HepG2 (cell line): ENCODE results near the gene UBE2L6. TPM values are rescaled to one million over a fixed set of nuclear protein-coding genes. Genes with fewer than 3 reads are reported as not detected.

Experiments
- ATAC-seq: fragments of 200-7000 bp; cut with Tn5 transposase; 3 replicates; pipeline ENCODE4 v1.9.1; 2020; ENCODE audit warnings: mild to moderate bottlenecking, moderate library complexity
- BruUV-seq: library from RNA; stranded (reverse); fragments of 400-500 nt; replicated peaks from 2 replicates; lab custom pipeline; 2021; lab: Mats Ljungman, UMichigan
- CTCF ChIA-PET: fragments of 300-600 bp; formaldehyde crosslinking; extraction: SDS; loops from one replicate; lab custom pipeline; 2021; ENCODE audit warnings: low total read pairs, inconsistent platforms, low intra/inter-chr PET ratio; lab: Yijun Ruan, JAX
- POLR2A ChIA-PET: fragments of 350-600 bp; sonication (Branson Sonifier 250); formaldehyde crosslinking; loops from one replicate; lab custom pipeline; 2020; ENCODE audit warnings: antibody characterized with exemption, inconsistent platforms; lab: Yijun Ruan, JAX
- DNase-seq: peaks from one replicate; pipeline ENCODE4 v3.0.0-alpha.2; 2015; ENCODE audit warnings: low spot score
- FAIRE-seq: peaks from 3 replicates; lab custom pipeline; 2011; peaks lifted over from hg19 to GRCh38; lab: Jason Lieb, UNC
- H2AFZ ChIP-seq: one replicate; pipeline ENCODE4 v1.6.1; 2011; ENCODE audit warnings: low read length, inconsistent platforms
- H3K27ac ChIP-seq: fragments of 300-600 bp; 3 replicates; pipeline ENCODE4 v1.8.0; 2011; ENCODE audit warnings: mixed run types, mild to moderate bottlenecking, mixed read lengths, low read length, inconsistent platforms; ENCODE audit not compliant: insufficient read depth; ENCODE audit errors: extremely low read length
- H3K27me3 ChIP-seq, 2 experiments: fragments of 200-600 bp in 1 of 2; 2 replicates in 1 of 2; 3 replicates in 1 of 2; pipeline versions ENCODE4 v1.6.0 to v1.8.0; 2011; ENCODE audit warnings: low read length in 2 of 2, mild to moderate bottlenecking in 2 of 2, moderate library complexity in 2 of 2, inconsistent platforms in 1 of 2; ENCODE audit not compliant: insufficient read depth in 2 of 2, control insufficient read depth in 1 of 2
- H3K36me3 ChIP-seq, 2 experiments: fragments of 200-600 bp in 1 of 2; replicated peaks in 1 of 2; 2 replicates in 1 of 2; 3 replicates in 1 of 2; pipeline versions ENCODE4 v1.5.1 to v1.8.0; 2011; ENCODE audit warnings: low read length in 2 of 2, inconsistent platforms in 1 of 2; ENCODE audit not compliant: insufficient read depth in 2 of 2, control insufficient read depth in 1 of 2
- H3K4me1 ChIP-seq: 2 replicates; pipeline ENCODE4 v1.5.1; 2012; ENCODE audit warnings: low read length, inconsistent platforms; ENCODE audit not compliant: insufficient read depth
- H3K4me2 ChIP-seq: 2 replicates; pipeline ENCODE4 v1.6.0; 2011; ENCODE audit warnings: low read depth, low read length, inconsistent platforms
- H3K4me3 ChIP-seq, 3 experiments: fragments of 200-600 bp in 1 of 3; sonication (generic), shearing (Covaris generic) in 1 of 3; replicated peaks in 1 of 3; 2 replicates each; pipeline ENCODE4 v1.5.1; 2011 to 2016; ENCODE audit warnings: low read length in 3 of 3, inconsistent platforms in 2 of 3, low read depth in 2 of 3, mild to moderate bottlenecking in 2 of 3, control low read depth in 1 of 3, mixed read lengths in 1 of 3; ENCODE audit not compliant: insufficient read depth in 1 of 3
- H3K79me2 ChIP-seq: one replicate; pipeline ENCODE4 v1.6.1; 2011; ENCODE audit warnings: low read length, inconsistent platforms; ENCODE audit not compliant: insufficient read depth
- H3K9ac ChIP-seq: 2 replicates; pipeline ENCODE4 v1.6.0; 2011; ENCODE audit warnings: mild to moderate bottlenecking, low read depth, low read length, inconsistent platforms; ENCODE audit not compliant: insufficient read depth
- H3K9me3 ChIP-seq: 2 replicates; pipeline ENCODE4 v1.5.1; 2012; ENCODE audit warnings: mild to moderate bottlenecking, low read length
- H4K20me1 ChIP-seq: 2 replicates; pipeline ENCODE4 v1.6.0; 2011; ENCODE audit warnings: inconsistent platforms, mild to moderate bottlenecking, low read length, moderate library complexity; ENCODE audit not compliant: insufficient read depth
- HDAC1 ChIP-seq: sonication (generic); formaldehyde crosslinking; IDR thresholded peaks from 2 replicates; pipeline ENCODE4 v1.5.1; 2020; ENCODE audit warnings: mild to moderate bottlenecking, missing genetic modification reagents
- KMT2A ChIP-seq: sonication (generic); formaldehyde crosslinking; IDR thresholded peaks from 2 replicates; pipeline ENCODE4 v1.4.0; 2020; ENCODE audit warnings: missing genetic modification reagents
- KMT2B ChIP-seq: IDR thresholded peaks from 2 replicates; pipeline ENCODE4 v1.6.1; 2016; ENCODE audit warnings: missing genetic modification reagents, missing compliant biosample characterization
- LCORL ChIP-seq, 2 experiments: fragments of 450-650 bp in 1 of 2; sonication (generic) in 1 of 2; formaldehyde crosslinking in 1 of 2; IDR thresholded peaks; 2 replicates each; pipeline versions ENCODE4 v1.5.0 to v1.6.1; 2017 to 2020; ENCODE audit warnings: antibody characterized with exemption in 1 of 2, missing genetic modification reagents in 1 of 2
- SAP130 ChIP-seq: IDR thresholded peaks from 2 replicates; pipeline ENCODE4 v1.6.1; 2016; ENCODE audit warnings: low read depth
- SKI ChIP-seq: fragments of 450-650 bp; IDR thresholded peaks from one replicate; pipeline ENCODE4 v1.6.1; 2018; ENCODE audit warnings: mild to moderate bottlenecking; ENCODE audit not compliant: partially characterized antibody
- SRSF1 ChIP-seq: fragments of 200-400 bp; formaldehyde crosslinking; optimal IDR thresholded peaks from 2 replicates; pipeline ENCODE3; 2017; ENCODE audit warnings: mild to moderate bottlenecking, low read depth, low read length, moderate library complexity
- TEAD3 ChIP-seq: optimal IDR thresholded peaks from 2 replicates; pipeline ENCODE3; 2016; ENCODE audit warnings: borderline replicate concordance
- ZFY ChIP-seq: sonication (generic); formaldehyde crosslinking; IDR thresholded peaks from 2 replicates; pipeline ENCODE4 v1.4.0; 2020; ENCODE audit warnings: missing genetic modification reagents
- ZNF317 ChIP-seq: sonication (generic); formaldehyde crosslinking; IDR thresholded peaks from 2 replicates; pipeline ENCODE4 v1.5.0; 2020; ENCODE audit warnings: mild to moderate bottlenecking, missing genetic modification reagents
- ZNF468 ChIP-seq: sonication (generic); formaldehyde crosslinking; IDR thresholded peaks from 2 replicates; pipeline ENCODE4 v1.8.0; 2022; ENCODE audit warnings: mild to moderate bottlenecking, moderate library complexity, missing genetic modification reagents
- ZNF773 ChIP-seq: sonication (generic); formaldehyde crosslinking; IDR thresholded peaks from 2 replicates; pipeline ENCODE4 v1.4.0; 2020; ENCODE audit warnings: missing genetic modification reagents, borderline replicate concordance
- WGBS: methylation state at CpG from one replicate; pipeline ENCODE4 v1.1.6; 2017; ENCODE audit warnings: low lambda C conversion rate; 5-methylcytosine and 5-hydroxymethylcytosine counted together
- in situ Hi-C: cut with HindIII; loops from 2 replicates; pipeline ENCODE4 v1.10.0; 2017; ENCODE audit warnings: low pct_unique_long_range_greater_than_20kb; ENCODE audit not compliant: extremely low pct_ligation_motif_present
- intact Hi-C: fragments of 100-400 bp; cut with micrococcal nuclease; formaldehyde crosslinking; loops from one replicate; pipeline ENCODE4 v1.10.0; 2022; ENCODE audit not compliant: unreplicated experiment
- polyA plus RNA-seq, 8 experiments: library from polyadenylated mRNA; depleted of rRNA in 3 of 8; stranded (reverse) in 7 of 8; unstranded in 1 of 8; fragments of >200 nt; fragmentation: Illumina TruSeq in 4 of 8; extraction: Trizol in 4 of 8; gene quantifications; 2 replicates each; pipeline versions ENCODE4 v1.2.1 to v1.2.3, GENCODE V29; 2011 to 2016; ENCODE audit warnings: low read depth in 4 of 8, missing spikeins in 1 of 8, mixed read lengths in 1 of 8; ENCODE audit not compliant: insufficient read depth in 1 of 8
- total RNA-seq, 5 experiments: library from RNA; depleted of rRNA; stranded (reverse); fragments of >200 nt; fragmentation: Illumina TruSeq; extraction: Trizol; gene quantifications; 2 replicates each; pipeline ENCODE4 v1.2.3, GENCODE V29; 2016; ENCODE audit warnings: low read depth in 1 of 5
- TF ChIP-seq, protein P1 (sequence below): sonication (generic); formaldehyde crosslinking; IDR thresholded peaks from 2 replicates; pipeline ENCODE4 v1.4.0; 2020; ENCODE audit warnings: missing genetic modification reagents
- TF ChIP-seq, protein P2 (sequence below): sonication (generic); formaldehyde crosslinking; IDR thresholded peaks from 2 replicates; pipeline ENCODE4 v1.4.0; 2020; ENCODE audit warnings: missing genetic modification reagents, borderline replicate concordance
- TF ChIP-seq, protein P3 (sequence below): sonication (generic); formaldehyde crosslinking; IDR thresholded peaks from 2 replicates; pipeline ENCODE4 v1.4.0; 2020; ENCODE audit warnings: mild to moderate bottlenecking, missing genetic modification reagents

The UBE2L6 gene
- total and polyA plus RNA-seq, 2 of the 13 experiments (the other 11 are each of a cell fraction or from before 2014, with no cell fraction given), result 30.3 to 30.4 TPM

DNA sequence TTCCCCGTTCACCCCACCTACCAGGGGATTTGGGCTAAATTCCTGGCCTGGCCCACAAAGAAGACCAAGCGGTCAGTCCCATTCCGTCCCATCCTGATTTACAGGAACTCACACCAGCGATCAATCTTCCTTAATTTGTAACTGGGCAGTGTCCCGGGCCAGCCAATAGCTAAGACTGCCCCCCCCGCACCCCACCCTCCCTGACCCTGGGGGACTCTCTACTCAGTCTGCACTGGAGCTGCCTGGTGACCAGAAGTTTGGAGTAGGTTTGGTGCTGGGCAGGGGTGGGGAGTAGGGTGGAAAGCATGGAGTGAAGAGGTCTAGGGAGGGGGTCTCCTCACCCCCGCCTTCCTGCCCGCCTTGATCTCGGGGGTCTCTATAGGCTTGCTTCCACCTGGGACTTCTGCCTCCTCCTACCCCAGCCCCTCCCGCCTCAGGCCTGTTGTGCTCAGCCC is 30.0 kb upstream of the UBE2L6 start, which contains the start of gene SERPING1:
Gene SERPING1 (plus strand): TSS at position 225 of the 455 bp plus-strand sequence. CDS start 586 bp downstream, outside the sequence.
- DNase-seq (no peak), FAIRE-seq (no peak), ATAC-seq (peak; percentile 61)
- Histone ChIP-seq H3K79me2 (no peaks in the 10 kb centered on the region), H3K9me3 (no peaks in the 10 kb centered on the region), H3K36me3 (no peaks in the 10 kb centered on the region), H3K4me2 (peak within 1 kb of the TSS; percentile 89), H3K27me3 (peaks cover 0 to 9% of the 10 kb centered on the region in 2 experiments; a peak in 2 of 5 replicates), H4K20me1 (no peaks in the 10 kb centered on the region), H2AFZ (no peak within 1 kb of the TSS), H3K9ac (peak within 1 kb of the TSS; percentile 29; the same call in 1 of the 2 replicates), H3K4me3 (peak within 1 kb of the TSS; percentile 57 to 68 (median 58)), H3K27ac (no peak within 1 kb of the TSS), H3K4me1 (peaks cover 44% of the 10 kb centered on the region)
- ChIA-PET POLR2A (interaction anchor here (1.0 to 3.5 kb wide), 9 partner anchors 10 to 262 kb away, joined by 3 to 33 read pairs (median 4); partner anchors contain the start of genes SSRP1 and UBE2L6), CTCF (no interaction called here)
- no TSS peak for BruUV-seq
- TF ChIP-seq HDAC1 (CRISPR knock-in tag) (0 out of 2 replicates have a peak, but pooled peaks have one; percentile 12), ZNF317 (CRISPR knock-in tag) (no peak), KMT2B (no peak), SRSF1 (peak; percentile 44), SKI (no peak), ZNF773 (CRISPR knock-in tag) (no peak), SAP130 (CRISPR knock-in tag) (peak; percentile 10; the same call in 1 of the 2 replicates), KMT2A (CRISPR knock-in tag) (no peak), ZFY (CRISPR knock-in tag) (0 out of 2 replicates have a peak, but pooled peaks have one; percentile 28), LCORL (IDR thresholded peaks at IDR 0.05) (no peak), LCORL (CRISPR knock-in tag; IDR thresholded peaks at IDR 0.05) (peak; percentile 47; the same call in 1 of the 2 replicates), TEAD3 (peak; percentile 25), ZNF468 (no peak)
- TF ChIP-seq, protein P1, sequence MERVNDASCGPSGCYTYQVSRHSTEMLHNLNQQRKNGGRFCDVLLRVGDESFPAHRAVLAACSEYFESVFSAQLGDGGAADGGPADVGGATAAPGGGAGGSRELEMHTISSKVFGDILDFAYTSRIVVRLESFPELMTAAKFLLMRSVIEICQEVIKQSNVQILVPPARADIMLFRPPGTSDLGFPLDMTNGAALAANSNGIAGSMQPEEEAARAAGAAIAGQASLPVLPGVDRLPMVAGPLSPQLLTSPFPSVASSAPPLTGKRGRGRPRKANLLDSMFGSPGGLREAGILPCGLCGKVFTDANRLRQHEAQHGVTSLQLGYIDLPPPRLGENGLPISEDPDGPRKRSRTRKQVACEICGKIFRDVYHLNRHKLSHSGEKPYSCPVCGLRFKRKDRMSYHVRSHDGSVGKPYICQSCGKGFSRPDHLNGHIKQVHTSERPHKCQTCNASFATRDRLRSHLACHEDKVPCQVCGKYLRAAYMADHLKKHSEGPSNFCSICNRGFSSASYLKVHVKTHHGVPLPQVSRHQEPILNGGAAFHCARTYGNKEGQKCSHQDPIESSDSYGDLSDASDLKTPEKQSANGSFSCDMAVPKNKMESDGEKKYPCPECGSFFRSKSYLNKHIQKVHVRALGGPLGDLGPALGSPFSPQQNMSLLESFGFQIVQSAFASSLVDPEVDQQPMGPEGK (CRISPR knock-in tag), result peak; percentile 87
- TF ChIP-seq, protein P2, sequence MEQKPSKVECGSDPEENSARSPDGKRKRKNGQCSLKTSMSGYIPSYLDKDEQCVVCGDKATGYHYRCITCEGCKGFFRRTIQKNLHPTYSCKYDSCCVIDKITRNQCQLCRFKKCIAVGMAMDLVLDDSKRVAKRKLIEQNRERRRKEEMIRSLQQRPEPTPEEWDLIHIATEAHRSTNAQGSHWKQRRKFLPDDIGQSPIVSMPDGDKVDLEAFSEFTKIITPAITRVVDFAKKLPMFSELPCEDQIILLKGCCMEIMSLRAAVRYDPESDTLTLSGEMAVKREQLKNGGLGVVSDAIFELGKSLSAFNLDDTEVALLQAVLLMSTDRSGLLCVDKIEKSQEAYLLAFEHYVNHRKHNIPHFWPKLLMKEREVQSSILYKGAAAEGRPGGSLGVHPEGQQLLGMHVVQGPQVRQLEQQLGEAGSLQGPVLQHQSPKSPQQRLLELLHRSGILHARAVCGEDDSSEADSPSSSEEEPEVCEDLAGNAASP (CRISPR knock-in tag), result 0 out of 2 replicates have a peak, but pooled peaks have one; percentile 32
- TF ChIP-seq, protein P3, sequence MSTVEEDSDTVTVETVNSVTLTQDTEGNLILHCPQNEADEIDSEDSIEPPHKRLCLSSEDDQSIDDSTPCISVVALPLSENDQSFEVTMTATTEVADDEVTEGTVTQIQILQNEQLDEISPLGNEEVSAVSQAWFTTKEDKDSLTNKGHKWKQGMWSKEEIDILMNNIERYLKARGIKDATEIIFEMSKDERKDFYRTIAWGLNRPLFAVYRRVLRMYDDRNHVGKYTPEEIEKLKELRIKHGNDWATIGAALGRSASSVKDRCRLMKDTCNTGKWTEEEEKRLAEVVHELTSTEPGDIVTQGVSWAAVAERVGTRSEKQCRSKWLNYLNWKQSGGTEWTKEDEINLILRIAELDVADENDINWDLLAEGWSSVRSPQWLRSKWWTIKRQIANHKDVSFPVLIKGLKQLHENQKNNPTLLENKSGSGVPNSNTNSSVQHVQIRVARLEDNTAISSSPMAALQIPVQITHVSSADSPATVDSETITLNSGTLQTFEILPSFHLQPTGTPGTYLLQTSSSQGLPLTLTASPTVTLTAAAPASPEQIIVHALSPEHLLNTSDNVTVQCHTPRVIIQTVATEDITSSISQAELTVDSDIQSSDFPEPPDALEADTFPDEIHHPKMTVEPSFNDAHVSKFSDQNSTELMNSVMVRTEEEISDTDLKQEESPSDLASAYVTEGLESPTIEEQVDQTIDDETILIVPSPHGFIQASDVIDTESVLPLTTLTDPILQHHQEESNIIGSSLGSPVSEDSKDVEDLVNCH (CRISPR knock-in tag), result no peak
- intact Hi-C loops (loop anchor here (5.0 kb wide), 1 partner anchor 35 kb away; no protein-coding TSS in a partner anchor), in situ Hi-C loops (no loop called here)
- 2% methylated on average over 8 of the region's 10 CpGs for WGBS
